Measurements from ENCODE around the gene NPIPB2.
"Not testable (repeated sequence)": the region's sequence is repeated elsewhere in the genome, so short reads cannot be mapped to it uniquely, and the experiment has no call there.

NPIPB2 gene

DNA sequence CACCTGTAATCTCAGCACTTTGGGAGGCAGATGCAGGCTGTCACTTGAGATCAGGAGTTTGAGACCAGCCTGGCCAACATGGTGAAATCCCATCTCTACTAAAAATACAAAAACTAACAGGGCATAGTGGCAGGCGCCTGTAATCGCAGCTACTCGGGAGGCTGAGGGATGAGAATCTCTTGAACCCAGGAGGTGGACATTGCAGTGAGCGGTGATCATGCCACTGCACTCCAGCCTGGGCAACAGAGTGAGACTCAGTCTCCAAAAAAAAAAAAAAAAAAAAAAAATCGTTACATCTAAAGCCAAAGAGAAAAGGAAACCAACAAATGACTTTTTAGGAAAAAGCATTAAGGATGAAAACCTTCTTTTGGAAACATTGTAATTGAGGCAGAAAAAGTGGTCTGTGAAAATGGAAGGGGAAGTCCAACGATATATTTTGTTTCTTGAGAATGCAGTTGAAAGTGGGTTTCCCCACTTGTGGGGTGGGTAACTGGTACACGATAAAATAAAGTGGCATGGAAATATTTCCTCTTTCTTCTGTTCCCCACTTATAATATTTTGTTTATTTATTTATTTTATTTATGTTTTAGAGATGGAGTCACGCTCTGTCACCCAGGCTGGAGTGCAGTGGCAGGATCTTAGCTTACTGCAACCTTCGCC is 37.3 kb upstream of the NPIPB2 start:
- TF ChIP-seq, protein P1, sequence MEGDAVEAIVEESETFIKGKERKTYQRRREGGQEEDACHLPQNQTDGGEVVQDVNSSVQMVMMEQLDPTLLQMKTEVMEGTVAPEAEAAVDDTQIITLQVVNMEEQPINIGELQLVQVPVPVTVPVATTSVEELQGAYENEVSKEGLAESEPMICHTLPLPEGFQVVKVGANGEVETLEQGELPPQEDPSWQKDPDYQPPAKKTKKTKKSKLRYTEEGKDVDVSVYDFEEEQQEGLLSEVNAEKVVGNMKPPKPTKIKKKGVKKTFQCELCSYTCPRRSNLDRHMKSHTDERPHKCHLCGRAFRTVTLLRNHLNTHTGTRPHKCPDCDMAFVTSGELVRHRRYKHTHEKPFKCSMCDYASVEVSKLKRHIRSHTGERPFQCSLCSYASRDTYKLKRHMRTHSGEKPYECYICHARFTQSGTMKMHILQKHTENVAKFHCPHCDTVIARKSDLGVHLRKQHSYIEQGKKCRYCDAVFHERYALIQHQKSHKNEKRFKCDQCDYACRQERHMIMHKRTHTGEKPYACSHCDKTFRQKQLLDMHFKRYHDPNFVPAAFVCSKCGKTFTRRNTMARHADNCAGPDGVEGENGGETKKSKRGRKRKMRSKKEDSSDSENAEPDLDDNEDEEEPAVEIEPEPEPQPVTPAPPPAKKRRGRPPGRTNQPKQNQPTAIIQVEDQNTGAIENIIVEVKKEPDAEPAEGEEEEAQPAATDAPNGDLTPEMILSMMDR (IDR thresholded peaks at IDR 0.05; ENCODE audit: low read depth, low read length): no peak
- no peaks in the 10 kb centered on the region for H3K9me3 ChIP-seq
- DNase-seq: no peak
- no peak overlapping the region for H3K4me3 ChIP-seq (ENCODE audit: low read depth, low read length)
- no peaks in the 10 kb centered on the region for H3K36me3 ChIP-seq
- no peaks in the 10 kb centered on the region for H3K4me1 ChIP-seq
- no peaks in the 10 kb centered on the region for H3K27me3 ChIP-seq

DNA sequence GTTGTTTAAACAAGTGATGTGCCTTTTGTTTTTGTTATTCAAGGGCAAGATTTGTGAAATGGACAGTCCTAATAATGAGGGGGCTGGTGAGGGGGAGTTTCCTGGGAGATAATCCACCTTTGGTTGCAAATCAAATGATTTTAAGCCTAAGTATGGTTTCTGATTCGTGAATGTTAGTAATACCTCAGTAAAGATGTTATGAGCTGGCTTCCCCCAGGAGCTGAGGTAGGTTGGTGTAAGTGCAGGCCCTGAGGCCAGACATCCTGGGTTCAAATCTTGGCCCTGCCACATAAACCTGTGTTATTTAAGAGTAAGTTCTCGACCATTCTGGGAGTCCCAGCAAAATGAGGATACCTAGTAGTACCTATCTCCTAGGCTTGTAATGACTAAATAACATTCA is 36.2 kb upstream of the NPIPB2 start:
- no peak for DNase-seq
- Histone ChIP-seq H3K36me3 (no peaks in the 10 kb centered on the region), H3K4me1 (no peaks in the 10 kb centered on the region), H3K4me3 (ENCODE audit: low read depth, low read length) (peak overlapping the region; percentile 96), H3K27me3 (no peaks in the 10 kb centered on the region), H3K9me3 (no peaks in the 10 kb centered on the region)
- TF ChIP-seq, protein P1 (IDR thresholded peaks at IDR 0.05; ENCODE audit: low read depth, low read length): no peak

DNA sequence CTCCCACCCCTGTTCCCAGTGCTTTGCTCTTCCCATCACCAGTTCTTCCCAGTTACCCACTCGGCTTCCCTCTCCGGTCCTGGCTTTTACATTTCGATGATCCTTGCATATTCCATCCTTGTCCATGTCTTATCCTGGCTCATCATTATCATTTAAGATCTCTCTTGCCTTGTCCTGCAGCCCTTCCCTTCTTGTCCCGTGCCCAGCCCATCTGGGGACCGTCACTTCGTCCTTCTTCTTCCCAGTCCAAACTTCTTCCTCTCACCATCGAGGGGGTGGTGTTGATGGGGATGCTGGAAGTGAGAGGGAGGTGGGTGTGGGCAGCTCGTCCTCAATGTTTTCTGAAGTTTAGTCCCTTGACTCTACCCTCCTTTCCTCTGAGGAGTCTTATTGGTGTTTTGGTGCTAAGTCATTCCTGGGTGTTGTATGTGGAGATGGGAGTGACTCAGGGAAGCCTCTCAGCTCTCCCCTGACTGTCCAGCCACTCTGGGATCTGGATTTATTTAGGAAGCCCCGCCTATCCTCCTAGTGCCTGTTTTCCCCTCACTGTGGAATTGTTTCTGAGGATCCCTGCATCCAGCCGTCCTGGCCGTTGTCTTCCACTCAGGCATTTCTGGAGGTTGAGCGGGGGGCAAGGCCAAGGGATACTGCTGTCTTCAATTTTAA is 35.7 kb upstream of the NPIPB2 start:
- TF ChIP-seq, protein P1 (IDR thresholded peaks at IDR 0.05; ENCODE audit: low read depth, low read length): no peak
- no peak for DNase-seq
- peak overlapping the region; percentile 96 for H3K4me3 ChIP-seq (ENCODE audit: low read depth, low read length)
- no peaks in the 10 kb centered on the region for H3K27me3 ChIP-seq
- no peaks in the 10 kb centered on the region for H3K4me1 ChIP-seq
- no peaks in the 10 kb centered on the region for H3K9me3 ChIP-seq
- no peaks in the 10 kb centered on the region for H3K36me3 ChIP-seq

DNA sequence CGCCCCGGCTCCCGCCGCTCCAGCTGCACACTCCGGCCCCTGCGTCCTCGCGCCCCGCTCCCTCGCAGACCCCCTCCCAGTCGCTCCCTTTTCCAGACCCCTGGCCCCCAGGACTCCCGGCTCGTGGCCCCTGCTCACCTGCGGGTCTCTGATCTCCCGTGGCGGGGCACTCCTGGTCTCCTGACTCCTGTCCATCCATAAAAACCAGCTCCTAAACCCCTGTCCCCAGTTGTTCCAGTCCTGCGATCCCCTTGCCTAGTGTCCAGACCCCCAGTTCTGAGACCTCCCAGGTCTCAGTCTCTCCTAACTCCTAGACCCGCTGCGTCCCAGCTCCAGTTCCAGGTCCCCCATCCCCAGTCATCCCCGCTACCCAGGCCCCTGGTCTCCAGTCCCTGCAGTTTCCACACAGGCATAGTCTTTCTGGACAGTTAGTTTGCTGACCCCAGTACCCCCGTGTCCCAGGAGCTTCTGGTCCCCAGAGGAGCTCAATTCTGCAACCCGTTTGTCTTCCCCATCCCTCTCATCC is 35.1 kb upstream of the NPIPB2 start:
- Histone ChIP-seq H3K27me3 (no peaks in the 10 kb centered on the region), H3K4me1 (no peaks in the 10 kb centered on the region), H3K9me3 (no peaks in the 10 kb centered on the region), H3K4me3 (ENCODE audit: low read depth, low read length) (peak overlapping the region; percentile 96), H3K36me3 (no peaks in the 10 kb centered on the region)
- peak; percentile 11 for DNase-seq
- TF ChIP-seq, protein P1 (IDR thresholded peaks at IDR 0.05; ENCODE audit: low read depth, low read length): no peak

DNA sequence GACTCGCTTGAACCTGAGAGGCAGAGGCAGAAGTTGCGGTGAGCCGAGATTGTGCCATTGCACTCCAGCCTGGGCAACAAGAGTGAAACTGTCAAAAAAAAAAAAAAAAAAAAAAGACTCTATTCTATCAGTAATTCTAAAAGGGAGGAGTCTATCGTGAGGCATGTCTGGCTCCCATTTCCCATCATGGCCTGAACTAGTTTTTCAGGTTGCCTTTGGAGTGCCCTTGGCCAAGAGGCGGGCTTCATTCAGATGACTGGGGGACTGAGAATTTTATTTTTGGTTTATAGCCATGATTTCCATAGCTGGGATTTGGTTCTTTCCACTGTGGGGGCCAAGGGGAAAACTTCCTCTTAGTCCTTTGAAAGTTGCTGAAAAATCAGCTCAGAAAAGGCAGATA is 31.2 kb upstream of the NPIPB2 start:
- H3K4me3 ChIP-seq (ENCODE audit: low read depth, low read length): no peak overlapping the region
- H3K9me3 ChIP-seq: no peaks in the 10 kb centered on the region
- TF ChIP-seq, protein P1 (IDR thresholded peaks at IDR 0.05; ENCODE audit: low read depth, low read length): no peak
- H3K36me3 ChIP-seq: no peaks in the 10 kb centered on the region
- no peaks in the 10 kb centered on the region for H3K4me1 ChIP-seq
- H3K27me3 ChIP-seq: no peaks in the 10 kb centered on the region
- no peak for DNase-seq

DNA sequence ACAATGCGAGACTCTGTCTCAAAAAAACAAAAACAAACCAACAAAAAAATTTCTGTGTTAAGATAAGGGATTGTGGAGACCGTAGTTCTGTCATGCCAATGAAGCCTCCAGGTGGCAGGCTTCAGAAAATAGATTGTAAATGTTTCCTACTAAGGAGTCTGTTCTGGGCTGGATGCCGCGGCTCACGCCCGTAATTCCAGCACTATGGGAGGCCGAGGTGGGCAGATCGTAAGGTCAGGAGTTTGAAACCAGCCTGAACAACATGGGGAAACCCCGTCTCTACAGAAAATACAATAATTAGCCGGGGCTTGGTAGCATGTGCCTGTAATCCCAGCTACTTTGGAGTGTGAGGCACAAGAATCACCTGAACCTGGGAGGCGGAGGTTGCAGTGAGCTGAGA is 30.3 kb upstream of the NPIPB2 start:
- Histone ChIP-seq H3K9me3 (no peaks in the 10 kb centered on the region), H3K4me3 (ENCODE audit: low read depth, low read length) (no peak overlapping the region), H3K27me3 (peaks cover 7% of the 10 kb centered on the region), H3K36me3 (no peaks in the 10 kb centered on the region), H3K4me1 (no peaks in the 10 kb centered on the region)
- peak; percentile 20 for DNase-seq
- TF ChIP-seq, protein P1 (IDR thresholded peaks at IDR 0.05; ENCODE audit: low read depth, low read length): peak; percentile 45

DNA sequence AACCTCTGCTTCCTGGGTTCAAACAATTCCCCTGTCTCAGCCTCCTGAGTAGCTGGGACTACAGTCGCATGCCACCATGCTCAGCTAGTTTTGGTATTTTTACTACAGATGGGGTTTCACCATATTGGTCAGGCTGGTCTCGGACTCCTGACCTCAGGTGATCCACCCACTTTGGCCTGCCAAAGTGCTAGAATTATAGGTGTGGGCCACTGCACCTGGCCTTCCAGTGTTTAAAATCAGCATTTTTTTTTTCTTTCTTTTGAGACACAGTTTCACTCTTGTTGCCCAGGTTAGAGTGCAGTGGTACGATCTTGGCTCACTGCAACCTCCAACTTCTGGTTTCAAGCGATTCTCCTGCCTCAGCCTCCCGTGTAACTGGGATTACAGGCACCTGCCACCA is 28.4 kb upstream of the NPIPB2 start:
- not testable (repeated sequence) for H3K36me3 ChIP-seq; H3K9me3 ChIP-seq; H3K4me1 ChIP-seq; DNase-seq; H3K4me3 ChIP-seq (ENCODE audit: low read depth, low read length)
- peaks cover 17% of the 10 kb centered on the region for H3K27me3 ChIP-seq
